Heart left ventricle (tissue), 16 donors: Measurements from ENCODE around the gene SRGAP3. TPM values are rescaled to one million over a fixed set of nuclear protein-coding genes. Genes with fewer than 3 reads are reported as not detected.

Experiments
- ATAC-seq, 4 donors: fragments of 200-7000 bp; cut with Tn5 transposase; one replicate each; pipeline ENCODE4 v1.9.1; 2020 to 2022; ENCODE audit warnings: moderate library complexity in 4 of 4, mild to moderate bottlenecking in 3 of 4, moderate number of reproducible peaks in 1 of 4
- DNase-seq, 5 donors: peaks; one replicate each; pipeline ENCODE4 v3.0.0-alpha.2; 2020
- H3K27ac ChIP-seq, 12 donors: fragments of 200-600 bp; sonication (generic) in 4 of 12; one replicate each; pipeline versions ENCODE4 v1.5.0 to v1.8.0; 2016 to 2022; ENCODE audit warnings: mild to moderate bottlenecking in 2 of 12
- H3K27me3 ChIP-seq, 9 donors: fragments of 200-600 bp; sonication (generic) in 2 of 9; one replicate each; pipeline versions ENCODE4 v1.5.1 to v1.8.0; 2016 to 2022; ENCODE audit warnings: mild to moderate bottlenecking in 3 of 9
- H3K36me3 ChIP-seq, 9 donors: fragments of 200-600 bp; sonication (generic) in 2 of 9; one replicate each; pipeline versions ENCODE4 v1.5.0 to v1.8.0; 2018 to 2022; ENCODE audit warnings: mild to moderate bottlenecking in 2 of 9
- H3K4me1 ChIP-seq, 12 donors: fragments of 200-600 bp; sonication (generic) in 4 of 12; one replicate each; pipeline versions ENCODE4 v1.5.0 to v1.8.0; 2016 to 2022; ENCODE audit warnings: mild to moderate bottlenecking in 3 of 12
- H3K4me3 ChIP-seq, 12 donors: fragments of 200-600 bp; sonication (generic) in 4 of 12; one replicate each; pipeline versions ENCODE4 v1.5.0 to v1.8.0; 2017 to 2022; ENCODE audit warnings: mild to moderate bottlenecking in 9 of 12, moderate library complexity in 4 of 12
- H3K9me3 ChIP-seq, 12 donors: fragments of 200-600 bp; sonication (generic) in 4 of 12; one replicate each; pipeline versions ENCODE4 v1.5.0 to v1.8.0; 2016 to 2022; ENCODE audit warnings: mild to moderate bottlenecking in 1 of 12
- CTCF ChIP-seq, 12 donors: fragments of 200-600 bp; sonication (generic) in 4 of 12; IDR thresholded peaks; one replicate each; pipeline versions ENCODE4 v1.5.0 to v1.8.0; 2018 to 2022; ENCODE audit warnings: antibody characterized with exemption in 12 of 12, mild to moderate bottlenecking in 5 of 12
- POLR2A ChIP-seq, 2 donors: fragments of 450-650 bp; IDR thresholded peaks; one replicate each; pipeline ENCODE4 v1.6.1; 2017; ENCODE audit warnings: antibody characterized with exemption in 2 of 2, mild to moderate bottlenecking in 2 of 2, moderate library complexity in 2 of 2
- WGBS, 4 donors: extraction: QIAGEN DNeasy Blood & Tissue Kit in 2 of 4; methylation state at CpG; one replicate each; pipeline versions ENCODE4 v1.1.5 to v1.1.7; 2013 to 2018; 5-methylcytosine and 5-hydroxymethylcytosine counted together
- intact Hi-C, 10 donors: fragments of 100-400 bp; cut with DNase I; formaldehyde crosslinking; loops; one replicate each; pipeline versions ENCODE4 v1.11.1 to v1.14.2; 2022
- polyA plus RNA-seq, 2 donors: library from polyadenylated mRNA; stranded (reverse); fragments of 200-250 nt; gene quantifications; one replicate each; pipeline ENCODE4 v1.2.3, GENCODE V29; 2013
- total RNA-seq, 9 donors: library from RNA; depleted of rRNA in 2 of 9; stranded (reverse); fragments of >200 nt in 2 of 9; fragmentation: NEBNext Ultra II Directional in 3 of 9; extraction: Animal tissue kit (Norgen Biotek cat#: 25700) in 3 of 9; gene quantifications; one replicate each; pipeline versions ENCODE4 v1.1.0 to v1.2.4, GENCODE V29; 2016 to 2023
- donor health status: ischemic (EF 13 %, LVEDD 7.1; RV severe dilation, severe dysfunction).
- donor health status: healthy with polysubstance abuse.
- donor health status: DM: no; HTN: yes; CAD: no.
- donor health status: DM: no; HTN: no; CAD: no.
- donor health status: ischemic (EF 25% LVEDD 6.9; RV normal size, moderate dysfunction).
- donor health status: ischemic (EF 25% LVEDD 5.7; RV mildly dilated, moderate dysfunction).
- donor health status: healthy.
- donor health status: DM: yes; HTN: yes; CAD: no.
- donor health status: ischemic (EF 35%, LVEDD 5.7; RV mildly dilated, moderate dysfunction).
- donor health status: nonischemic (EF 11% LVEDD 7.7; RV severe dilation, severe dysfunction).
- donor health status: DM: yes; HTN: yes; CAD: no.
- donor health status: PGD.
- donor health status: ischemic (EF 29% LVEDD 5.4; RV normal size, mild dysfunction).
- donor health status: nonischemic (EF 23%, LVEDD 6.1; RV moderate dilation, normal function).

The SRGAP3 gene
- total and polyA plus RNA-seq, 11 donors = 1.4 to 16.8 (median 9.0) TPM

DNA sequence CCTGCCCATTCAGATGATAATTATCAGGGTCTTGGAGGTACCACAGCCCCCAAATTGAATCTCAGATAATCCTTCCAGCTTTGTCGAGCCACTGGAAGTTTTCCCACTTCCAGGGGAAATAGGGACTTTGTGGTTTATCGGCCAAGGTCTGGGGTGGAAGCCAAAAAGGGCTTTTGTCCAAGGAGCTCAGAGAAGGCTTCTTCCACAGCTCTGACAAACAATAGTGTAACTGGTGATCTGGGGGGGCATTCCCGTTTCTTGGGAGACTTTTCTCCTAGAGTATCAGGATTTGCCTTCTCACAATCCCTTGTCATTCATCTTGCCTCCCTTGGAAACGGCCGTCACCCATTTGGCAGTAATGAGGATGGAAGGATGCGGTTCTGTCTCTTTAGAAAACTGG, 18.4 kb downstream of the SRGAP3 start:
- H3K4me1 ChIP-seq = peaks cover 0 to 29% (median 6%) of the 10 kb centered on the region in 12 donors
- DNase-seq (no peak), ATAC-seq (no peak)
- WGBS, 4 donors = 41 to 60% (median 54%) methylated on average over 6 of the region's 6 CpGs
- H3K36me3 ChIP-seq = no peaks in the 10 kb centered on the region
- no peak for TF ChIP-seq POLR2A (IDR thresholded peaks at IDR 0.05)
- no peak for TF ChIP-seq CTCF (IDR thresholded peaks at IDR 0.05)
- H3K9me3 ChIP-seq = no peaks in the 10 kb centered on the region
- H3K27ac ChIP-seq = no peak overlapping the region
- intact Hi-C loops = no loop called here
- H3K27me3 ChIP-seq = no peaks in the 10 kb centered on the region
- H3K4me3 ChIP-seq = no peak overlapping the region

DNA sequence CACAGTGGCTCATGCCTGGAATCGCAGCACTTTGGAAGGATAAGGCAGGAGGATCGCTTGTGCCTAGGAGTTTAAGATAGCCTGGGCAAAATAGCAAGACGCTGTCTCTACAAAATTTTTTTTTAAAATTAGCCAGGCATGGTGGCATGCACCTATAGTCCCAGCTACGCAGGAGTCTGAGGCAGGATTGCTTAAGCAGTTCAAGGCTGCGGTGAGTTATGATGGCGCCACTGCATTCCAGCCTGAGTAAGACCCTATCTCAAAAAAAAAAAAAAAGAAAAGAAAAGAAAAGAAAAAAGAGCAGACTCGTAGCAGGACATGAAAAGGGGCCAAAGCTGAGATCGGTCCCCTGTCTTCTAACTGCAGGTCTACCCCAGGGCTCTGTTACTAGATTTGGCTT, 18.9 kb downstream of the SRGAP3 start:
- H3K27ac ChIP-seq = no peak overlapping the region
- H3K4me1 ChIP-seq = peaks cover 0 to 31% (median 6%) of the 10 kb centered on the region in 12 donors
- H3K27me3 ChIP-seq = no peaks in the 10 kb centered on the region
- intact Hi-C loops = no loop called here
- no peak for TF ChIP-seq POLR2A (IDR thresholded peaks at IDR 0.05)
- TF ChIP-seq CTCF (IDR thresholded peaks at IDR 0.05) = no peak
- WGBS, 4 donors = 74 to 85% (median 78%) methylated on average over 8 of the region's 8 CpGs
- no peak overlapping the region for H3K4me3 ChIP-seq
- DNase-seq (no peak), ATAC-seq (no peak)
- no peaks in the 10 kb centered on the region for H3K9me3 ChIP-seq
- H3K36me3 ChIP-seq = no peaks in the 10 kb centered on the region

GRCh38 chr3:9229879-9230278, 19.6 kb downstream of the SRGAP3 start:
- intact Hi-C loops = no loop called here
- TF ChIP-seq POLR2A (IDR thresholded peaks at IDR 0.05) (no peak), CTCF (IDR thresholded peaks at IDR 0.05) (no peak)
- DNase-seq (no peak), ATAC-seq (no peak)
- H3K27ac ChIP-seq = no peak overlapping the region
- no peak overlapping the region for H3K4me3 ChIP-seq
- no peaks in the 10 kb centered on the region for H3K36me3 ChIP-seq
- peaks cover 0 to 31% (median 6%) of the 10 kb centered on the region in 12 donors for H3K4me1 ChIP-seq
- no peaks in the 10 kb centered on the region for H3K27me3 ChIP-seq
- 76 to 90% (median 80%) methylated on average over 7 of the region's 7 CpGs for WGBS, 4 donors
- H3K9me3 ChIP-seq = no peaks in the 10 kb centered on the region

- Histone ChIP-seq H3K9me3 (no peaks in the 10 kb centered on the region), H3K36me3 (no peaks in the 10 kb centered on the region), H3K27ac (no peak overlapping the region), H3K27me3 (no peaks in the 10 kb centered on the region), H3K4me3 (no peak overlapping the region), H3K4me1 (peaks cover 0 to 31% (median 6%) of the 10 kb centered on the region in 12 donors)
- ATAC-seq = peak in 3 of 4 donors; percentile 52 to 67 (median 57)
- no peak for DNase-seq
- 0 to 54% (median 41%) methylated on average over 2 to 7 of the region's 7 CpGs for WGBS, 4 donors
- TF ChIP-seq POLR2A (IDR thresholded peaks at IDR 0.05) (no peak), CTCF (IDR thresholded peaks at IDR 0.05) (no peak)
- intact Hi-C loops = no loop called here
These were observed 20.1 kb downstream of the SRGAP3 start for GRCh38 chr3:9229325-9229724.
